Astrocyte of the spinal cord (primary cell): ENCODE measurements around the gene HPCAL4.

Experiments
- DNase-seq: peaks from one replicate; pipeline ENCODE4 v3.0.0; 2011; ENCODE audit warnings: low read depth, low spot score
- H3K4me3 ChIP-seq: 2 replicates; pipeline ENCODE4 v1.5.1; 2011; ENCODE audit warnings: low read depth, mild to moderate bottlenecking, low read length, moderate library complexity
- CTCF ChIP-seq: IDR thresholded peaks from 2 replicates; pipeline ENCODE4 v1.5.1; 2012; ENCODE audit warnings: low read depth, mild to moderate bottlenecking, low read length, inconsistent platforms
- in situ Hi-C: cut with HindIII; loops from 2 replicates; pipeline ENCODE4 v1.10.0; 2017; ENCODE audit warnings: low sequenced_read_pairs

Gene HPCAL4

GRCh38 chr1:39707506-39707905 is 16.3 kb upstream of the HPCAL4 start:
- H3K4me3 ChIP-seq: no peak overlapping the region
- DNase-seq: no peak
- TF ChIP-seq CTCF: no peak
- in situ Hi-C loops: no loop called here

GRCh38 chr1:39704757-39705156 is 13.5 kb upstream of the HPCAL4 start:
- DNase-seq: no peak
- in situ Hi-C loops: no loop called here
- no peak for TF ChIP-seq CTCF
- H3K4me3 ChIP-seq: no peak overlapping the region

GRCh38 chr1:39701049-39701439 is 9.8 kb upstream of the HPCAL4 start:
- no peak overlapping the region for H3K4me3 ChIP-seq
- DNase-seq: peak; percentile 46
- in situ Hi-C loops: no loop called here
- TF ChIP-seq CTCF: no peak

- in situ Hi-C loops: no loop called here
- no peak overlapping the region for H3K4me3 ChIP-seq
- no peak for TF ChIP-seq CTCF
- no peak for DNase-seq
Observed at GRCh38 chr1:39700348-39700747, 9.1 kb upstream of the HPCAL4 start.

- in situ Hi-C loops: no loop called here
- no peak for DNase-seq
- no peak for TF ChIP-seq CTCF
- H3K4me3 ChIP-seq: no peak overlapping the region
Observed at GRCh38 chr1:39699419-39699818, 8.2 kb upstream of the HPCAL4 start.

GRCh38 chr1:39698568-39698967 is 7.3 kb upstream of the HPCAL4 start:
- TF ChIP-seq CTCF: no peak
- in situ Hi-C loops: no loop called here
- H3K4me3 ChIP-seq: no peak overlapping the region
- DNase-seq: no peak

- no peak for DNase-seq
- no peak for TF ChIP-seq CTCF
- in situ Hi-C loops: no loop called here
- H3K4me3 ChIP-seq: no peak overlapping the region
Observed at GRCh38 chr1:39696448-39696847, 5.2 kb upstream of the HPCAL4 start.
